Esophagus muscularis mucosa (tissue), 4 donors: ENCODE results near the gene KLHL30.

ENCODE experiments used
- CTCF ChIP-seq, 3 experiments: fragments of 200-600 bp in 2 of 3; fragments of 450-650 bp in 1 of 3; sonication (generic) in 2 of 3; IDR thresholded peaks; one replicate each; pipeline ENCODE4 v1.5.1; 2017 to 2019; ENCODE audit warnings: antibody characterized with exemption in 3 of 3, mild to moderate bottlenecking in 2 of 3, moderate library complexity in 1 of 3
- EP300 ChIP-seq: sonication (generic); formaldehyde crosslinking; IDR thresholded peaks from one replicate; pipeline ENCODE4 v1.6.1; 2017; ENCODE audit warnings: antibody characterized with exemption
- POLR2A ChIP-seq: fragments of 450-650 bp; IDR thresholded peaks from one replicate; pipeline ENCODE4 v1.6.1; 2017; ENCODE audit warnings: antibody characterized with exemption, moderate library complexity, mild to moderate bottlenecking, low read depth
- POLR2AphosphoS5 ChIP-seq, 2 donors: sonication (generic); formaldehyde crosslinking; IDR thresholded peaks; one replicate each; pipeline ENCODE4 v1.6.1; 2017; ENCODE audit warnings: antibody characterized with exemption in 2 of 2

DNA sequence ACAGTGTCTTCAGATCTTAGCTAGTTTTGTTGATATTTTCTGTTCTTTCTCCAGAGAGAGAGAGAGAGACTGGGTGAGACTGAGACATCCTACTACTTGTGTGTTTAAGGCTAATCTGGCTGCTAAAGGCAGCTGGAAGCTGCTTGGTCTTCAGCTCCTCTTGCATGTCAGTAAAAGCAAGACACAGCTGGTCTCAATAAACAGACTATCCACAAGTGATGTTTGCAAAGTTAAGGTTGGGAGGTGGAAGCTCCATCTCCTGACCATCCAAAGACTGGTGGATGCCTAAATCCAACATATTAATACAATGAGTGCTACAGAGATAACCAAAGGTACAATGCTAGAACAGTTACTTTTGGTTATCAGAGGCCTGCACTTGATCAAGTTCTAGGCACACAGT is 38.1 kb downstream of the KLHL30 start:
- no peak for TF ChIP-seq POLR2A
- no peak for TF ChIP-seq CTCF (IDR thresholded peaks at IDR 0.05)
- TF ChIP-seq POLR2AphosphoS5 (IDR thresholded peaks at IDR 0.05), result no peak
- TF ChIP-seq EP300, result no peak
